HCT116 (cell line): ENCODE results near the gene MICAL3.
A peak's percentile ranks its signal among the peaks of the same experiment; 100 is the strongest.

Experiments
- JUND ChIP-seq: IDR thresholded peaks from 2 replicates; pipeline ENCODE4 v1.6.1; 2012
- POLR2A ChIP-seq: IDR thresholded peaks from 2 replicates; pipeline ENCODE4 v1.7.0; 2011; ENCODE audit warnings: borderline replicate concordance; ENCODE audit not compliant: insufficient read depth, insufficient read length; ENCODE audit errors: extremely low read depth
- RAD21 ChIP-seq: IDR thresholded peaks from 2 replicates; pipeline ENCODE4 v1.6.1; 2012; ENCODE audit warnings: low read depth, mild to moderate bottlenecking
- TF ChIP-seq, protein P1 (sequence below): IDR thresholded peaks from 2 replicates; pipeline ENCODE4 v1.6.1; 2012

DNA sequence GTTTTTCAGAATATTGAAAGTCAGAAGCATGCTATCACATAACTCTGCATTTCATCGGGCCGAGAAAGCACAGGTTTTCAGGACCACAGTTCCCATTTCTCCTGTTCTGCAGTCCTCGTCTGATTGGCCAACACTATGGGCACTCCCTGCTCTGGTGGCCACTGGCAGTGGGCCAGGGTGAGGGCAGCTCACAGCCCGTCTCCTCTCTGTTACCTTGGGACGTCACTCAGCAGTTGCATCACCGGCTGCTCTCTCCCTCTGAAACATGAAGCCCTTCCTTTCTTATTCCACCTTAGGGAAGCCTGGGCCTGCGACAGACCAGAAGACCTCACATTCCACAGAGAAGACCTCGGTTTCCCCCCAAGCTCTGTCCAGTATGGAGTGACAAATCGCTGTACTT is 11.4 kb upstream of the MICAL3 start:
- TF ChIP-seq, protein P1, sequence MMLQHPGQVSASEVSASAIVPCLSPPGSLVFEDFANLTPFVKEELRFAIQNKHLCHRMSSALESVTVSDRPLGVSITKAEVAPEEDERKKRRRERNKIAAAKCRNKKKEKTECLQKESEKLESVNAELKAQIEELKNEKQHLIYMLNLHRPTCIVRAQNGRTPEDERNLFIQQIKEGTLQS = peak; percentile 62; the same call in 1 of the 2 replicates
- TF ChIP-seq RAD21 (no peak), JUND (no peak), POLR2A (no peak)
